ENCODE results near the gene RNF41. TPM values are rescaled to one million over a fixed set of nuclear protein-coding genes. Genes with fewer than 3 reads are reported as not detected.
"Not testable (repeated sequence)": the region's sequence is repeated elsewhere in the genome, so short reads cannot be mapped to it uniquely, and the experiment has no call there.

Gene RNF41
- total and polyA plus RNA-seq, 4 donors: 18.1 to 54.6 (median 45.1) TPM

DNA sequence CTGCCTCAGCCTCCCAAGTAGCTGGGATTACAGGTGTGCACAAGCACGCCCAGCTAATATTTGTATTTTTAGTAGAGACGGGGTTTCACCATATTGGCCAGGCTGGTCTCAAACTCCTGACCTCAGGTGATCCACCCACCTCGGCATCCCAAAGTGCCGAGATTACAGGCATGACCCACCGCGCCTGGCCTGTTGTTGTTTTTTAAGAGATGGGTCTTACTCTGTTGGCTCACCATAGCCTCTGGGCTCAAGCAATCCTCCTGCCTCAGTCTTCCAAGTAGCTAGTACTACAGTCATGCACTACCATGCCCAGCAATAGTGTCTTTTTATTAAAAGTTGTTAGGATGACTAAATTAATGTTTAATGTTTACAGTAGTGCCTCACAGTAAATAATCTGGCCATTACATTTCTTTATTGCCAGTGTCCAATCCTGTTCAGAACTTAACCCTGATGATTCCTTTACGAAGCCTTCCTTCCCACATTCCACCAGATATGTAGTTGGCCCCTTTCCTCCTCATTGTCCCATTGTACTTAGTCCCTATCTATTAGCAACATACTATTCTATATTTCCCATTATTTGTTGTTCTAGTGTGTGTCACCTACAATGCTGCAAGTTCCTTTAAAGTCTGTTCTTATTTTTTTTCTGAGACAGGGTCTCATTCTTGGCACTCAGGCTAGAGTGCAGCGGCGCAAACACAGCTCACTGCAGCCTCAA is 23.6 kb downstream of the RNF41 start:
- H3K4me3 ChIP-seq: no peak overlapping the region
- no peaks in the 10 kb centered on the region for H3K9me3 ChIP-seq (ENCODE audit: control insufficient read depth in 4 of 4, insufficient read depth in 3 of 4, low read length in 3 of 4)
- no peaks in the 10 kb centered on the region for H3K4me1 ChIP-seq (ENCODE audit: control insufficient read depth in 5 of 5, insufficient read depth in 5 of 5, low read length in 5 of 5)
- TF ChIP-seq, protein P1, sequence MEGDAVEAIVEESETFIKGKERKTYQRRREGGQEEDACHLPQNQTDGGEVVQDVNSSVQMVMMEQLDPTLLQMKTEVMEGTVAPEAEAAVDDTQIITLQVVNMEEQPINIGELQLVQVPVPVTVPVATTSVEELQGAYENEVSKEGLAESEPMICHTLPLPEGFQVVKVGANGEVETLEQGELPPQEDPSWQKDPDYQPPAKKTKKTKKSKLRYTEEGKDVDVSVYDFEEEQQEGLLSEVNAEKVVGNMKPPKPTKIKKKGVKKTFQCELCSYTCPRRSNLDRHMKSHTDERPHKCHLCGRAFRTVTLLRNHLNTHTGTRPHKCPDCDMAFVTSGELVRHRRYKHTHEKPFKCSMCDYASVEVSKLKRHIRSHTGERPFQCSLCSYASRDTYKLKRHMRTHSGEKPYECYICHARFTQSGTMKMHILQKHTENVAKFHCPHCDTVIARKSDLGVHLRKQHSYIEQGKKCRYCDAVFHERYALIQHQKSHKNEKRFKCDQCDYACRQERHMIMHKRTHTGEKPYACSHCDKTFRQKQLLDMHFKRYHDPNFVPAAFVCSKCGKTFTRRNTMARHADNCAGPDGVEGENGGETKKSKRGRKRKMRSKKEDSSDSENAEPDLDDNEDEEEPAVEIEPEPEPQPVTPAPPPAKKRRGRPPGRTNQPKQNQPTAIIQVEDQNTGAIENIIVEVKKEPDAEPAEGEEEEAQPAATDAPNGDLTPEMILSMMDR (IDR thresholded peaks at IDR 0.05; ENCODE audit: control extremely low read depth, extremely low read depth): no peak
- no peak for DNase-seq
- H3K27me3 ChIP-seq (ENCODE audit: control insufficient read depth in 3 of 3, insufficient read depth in 3 of 3, low read length in 2 of 3): no peaks in the 10 kb centered on the region
- ATAC-seq (ENCODE audit: insufficient read depth, low FRiP score): no peak
- H3K27ac ChIP-seq (ENCODE audit: low read depth in 1 of 2, low read length in 1 of 2): no peak overlapping the region
- no peak overlapping the region for H3K9ac ChIP-seq (ENCODE audit: insufficient read depth in 1 of 2, low read length in 2 of 2)
- WGBS, 2 donors: 90 to 91% methylated on average over 9 of the region's 9 CpGs
- no peaks in the 10 kb centered on the region for H3K36me3 ChIP-seq (ENCODE audit: control insufficient read depth in 4 of 4, insufficient read depth in 4 of 4, low read length in 4 of 4)

DNA sequence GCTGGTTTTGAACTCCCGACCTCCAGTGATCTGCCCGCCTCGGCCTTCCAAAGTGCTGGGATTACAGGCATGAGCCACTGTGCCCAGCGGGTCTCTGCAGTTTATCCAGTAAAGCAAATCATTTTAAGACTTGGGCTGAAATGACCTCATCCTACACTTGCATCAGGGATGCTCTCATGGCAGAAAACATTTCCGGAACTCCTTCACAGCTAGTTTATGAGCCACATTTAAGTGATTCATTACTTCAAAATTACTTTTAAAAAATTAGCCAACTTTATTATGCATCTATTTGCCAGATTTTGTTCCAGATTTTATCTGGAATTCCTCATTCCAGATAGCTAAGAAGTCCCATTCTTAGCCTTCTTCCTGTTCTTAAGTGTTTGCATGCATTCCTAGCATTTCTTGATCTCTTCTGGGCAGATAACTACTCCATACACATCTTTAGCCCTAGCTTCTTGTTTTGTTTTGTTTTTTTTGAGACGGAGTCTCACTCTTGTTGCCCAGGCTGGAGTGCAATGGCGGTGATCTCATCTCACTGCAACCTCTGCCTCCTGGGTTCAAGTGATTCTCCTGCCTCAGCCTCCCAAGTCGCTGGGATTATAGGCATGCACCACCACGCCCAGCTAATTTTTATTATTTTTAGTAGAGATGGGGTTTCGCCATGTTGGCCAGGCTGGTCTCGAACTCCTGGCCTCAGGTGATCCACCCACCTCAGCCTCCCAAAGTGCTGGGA is 24.7 kb downstream of the RNF41 start:
- peak overlapping the region; percentile 21 to 22 for H3K27ac ChIP-seq (ENCODE audit: low read depth in 1 of 2, low read length in 1 of 2)
- not testable (repeated sequence) for H3K4me3 ChIP-seq; H3K27me3 ChIP-seq (ENCODE audit: control insufficient read depth in 3 of 3, insufficient read depth in 3 of 3, low read length in 2 of 3); DNase-seq; H3K9ac ChIP-seq (ENCODE audit: insufficient read depth in 1 of 2, low read length in 2 of 2); H3K4me1 ChIP-seq (ENCODE audit: control insufficient read depth in 5 of 5, insufficient read depth in 5 of 5, low read length in 5 of 5); H3K36me3 ChIP-seq (ENCODE audit: control insufficient read depth in 4 of 4, insufficient read depth in 4 of 4, low read length in 4 of 4); H3K9me3 ChIP-seq (ENCODE audit: control insufficient read depth in 4 of 4, insufficient read depth in 3 of 4, low read length in 3 of 4)
- 65 to 76% methylated on average over 11 of the region's 11 CpGs for WGBS, 2 donors
- peak; percentile 45 for ATAC-seq (ENCODE audit: insufficient read depth, low FRiP score)

DNA sequence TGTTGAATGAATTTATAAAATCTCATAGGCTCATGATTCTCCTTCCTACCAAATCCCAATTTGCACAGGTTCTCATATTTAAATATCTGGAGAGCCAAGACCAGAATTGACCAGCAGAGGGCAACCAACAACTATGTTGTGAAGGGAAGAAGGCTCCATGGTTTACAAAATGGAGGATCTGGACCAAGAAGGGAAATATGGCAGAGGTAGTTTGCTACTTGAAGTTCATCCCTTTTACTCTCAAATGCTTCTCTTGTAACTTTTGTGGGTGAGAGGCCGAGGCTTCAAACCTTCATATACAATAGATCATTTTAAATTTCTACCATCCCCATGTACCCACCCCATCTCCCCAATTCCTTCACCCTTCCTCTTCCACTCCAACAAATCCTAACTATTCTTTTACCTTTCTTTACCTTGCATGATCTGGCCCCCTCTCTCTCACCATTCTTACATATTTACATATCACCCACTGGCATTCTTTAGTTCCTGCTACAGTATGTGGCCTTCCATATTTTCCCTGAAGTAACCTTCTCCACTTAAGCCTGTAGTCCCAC is 28.6 kb downstream of the RNF41 start:
- 47 to 63% methylated on average over 1 of the region's 1 CpG for WGBS, 2 donors
- Histone ChIP-seq H3K4me3 (no peak overlapping the region), H3K9ac (ENCODE audit: insufficient read depth in 1 of 2, low read length in 2 of 2) (peak overlapping the region in 1 of 2 donors; percentile 9), H3K27ac (ENCODE audit: low read depth in 1 of 2, low read length in 1 of 2) (no peak overlapping the region), H3K36me3 (ENCODE audit: control insufficient read depth in 4 of 4, insufficient read depth in 4 of 4, low read length in 4 of 4) (no peaks in the 10 kb centered on the region), H3K9me3 (ENCODE audit: control insufficient read depth in 4 of 4, insufficient read depth in 3 of 4, low read length in 3 of 4) (no peaks in the 10 kb centered on the region), H3K4me1 (ENCODE audit: control insufficient read depth in 5 of 5, insufficient read depth in 5 of 5, low read length in 5 of 5) (peaks cover 0 to 13% (median under 1%) of the 10 kb centered on the region in 5 donors), H3K27me3 (ENCODE audit: control insufficient read depth in 3 of 3, insufficient read depth in 3 of 3, low read length in 2 of 3) (no peaks in the 10 kb centered on the region)
- TF ChIP-seq, protein P1 (IDR thresholded peaks at IDR 0.05; ENCODE audit: control extremely low read depth, extremely low read depth): peak; percentile 83
- DNase-seq: peak; percentile 77 to 90 (median 90)
- no peak for ATAC-seq (ENCODE audit: insufficient read depth, low FRiP score)

DNA sequence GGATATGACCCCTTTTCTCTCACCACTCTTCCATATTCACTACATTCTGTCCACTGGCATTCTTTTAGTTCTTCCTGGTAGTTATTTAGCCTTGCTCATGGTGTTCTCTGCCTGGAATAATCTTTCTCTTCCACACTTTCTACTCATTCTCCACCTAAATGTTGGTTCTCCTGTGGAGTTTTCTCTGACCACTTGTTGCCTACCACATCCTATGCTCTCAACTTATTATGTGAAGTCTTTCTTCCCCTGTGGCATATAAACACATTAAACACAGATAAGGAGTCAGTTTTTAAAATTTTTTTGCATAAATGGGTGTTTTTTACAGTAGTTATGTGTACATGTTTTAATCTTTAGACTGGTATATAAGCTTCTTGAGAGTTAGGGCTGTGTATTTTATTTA is 29.1 kb downstream of the RNF41 start:
- Histone ChIP-seq H3K27ac (ENCODE audit: low read depth in 1 of 2, low read length in 1 of 2) (no peak overlapping the region), H3K4me3 (no peak overlapping the region), H3K9ac (ENCODE audit: insufficient read depth in 1 of 2, low read length in 2 of 2) (no peak overlapping the region), H3K9me3 (ENCODE audit: control insufficient read depth in 4 of 4, insufficient read depth in 3 of 4, low read length in 3 of 4) (no peaks in the 10 kb centered on the region), H3K27me3 (ENCODE audit: control insufficient read depth in 3 of 3, insufficient read depth in 3 of 3, low read length in 2 of 3) (no peaks in the 10 kb centered on the region), H3K4me1 (ENCODE audit: control insufficient read depth in 5 of 5, insufficient read depth in 5 of 5, low read length in 5 of 5) (peaks cover 0 to 18% (median 3%) of the 10 kb centered on the region in 5 donors), H3K36me3 (ENCODE audit: control insufficient read depth in 4 of 4, insufficient read depth in 4 of 4, low read length in 4 of 4) (no peaks in the 10 kb centered on the region)
- TF ChIP-seq, protein P1 (IDR thresholded peaks at IDR 0.05; ENCODE audit: control extremely low read depth, extremely low read depth): no peak
- no peak for ATAC-seq (ENCODE audit: insufficient read depth, low FRiP score)
- no peak for DNase-seq

Data from lung (tissue), 12 donors.